HG02623 (cell line): ENCODE results near the gene APBB2.
"Not testable (repeated sequence)": the region's sequence is repeated elsewhere in the genome, so short reads cannot be mapped to it uniquely, and the experiment has no call there.

Experiments
- ATAC-seq: cut with Tn5 transposase; IDR thresholded peaks from one replicate; pipeline ENCODE4 v1.9.1; 2021; ENCODE audit warnings: moderate library complexity; ENCODE audit not compliant: unreplicated experiment

APBB2 gene

GRCh38 chr4:40916880-40917279 is 297.5 kb downstream of the APBB2 start:
- no peak for ATAC-seq

DNA sequence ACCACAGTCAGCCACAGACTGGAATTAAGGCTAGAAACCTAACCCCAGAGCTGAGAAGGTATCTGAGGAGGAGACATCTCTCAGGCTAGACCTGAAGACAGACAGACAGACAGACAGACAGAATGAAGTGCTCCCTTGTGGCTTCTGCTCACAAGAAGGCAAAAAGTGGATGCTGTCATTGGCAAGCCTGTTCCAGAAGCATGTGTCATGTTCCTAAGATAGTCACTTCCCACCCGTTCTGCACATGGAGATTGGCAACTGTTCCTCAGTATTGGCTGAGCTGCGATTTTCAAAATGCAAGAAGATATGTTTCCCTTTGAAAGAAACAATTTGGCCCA is 298.2 kb downstream of the APBB2 start:
- ATAC-seq, result no peak

GRCh38 chr4:40915318-40916217 is 298.8 kb downstream of the APBB2 start:
- ATAC-seq, result no peak

DNA sequence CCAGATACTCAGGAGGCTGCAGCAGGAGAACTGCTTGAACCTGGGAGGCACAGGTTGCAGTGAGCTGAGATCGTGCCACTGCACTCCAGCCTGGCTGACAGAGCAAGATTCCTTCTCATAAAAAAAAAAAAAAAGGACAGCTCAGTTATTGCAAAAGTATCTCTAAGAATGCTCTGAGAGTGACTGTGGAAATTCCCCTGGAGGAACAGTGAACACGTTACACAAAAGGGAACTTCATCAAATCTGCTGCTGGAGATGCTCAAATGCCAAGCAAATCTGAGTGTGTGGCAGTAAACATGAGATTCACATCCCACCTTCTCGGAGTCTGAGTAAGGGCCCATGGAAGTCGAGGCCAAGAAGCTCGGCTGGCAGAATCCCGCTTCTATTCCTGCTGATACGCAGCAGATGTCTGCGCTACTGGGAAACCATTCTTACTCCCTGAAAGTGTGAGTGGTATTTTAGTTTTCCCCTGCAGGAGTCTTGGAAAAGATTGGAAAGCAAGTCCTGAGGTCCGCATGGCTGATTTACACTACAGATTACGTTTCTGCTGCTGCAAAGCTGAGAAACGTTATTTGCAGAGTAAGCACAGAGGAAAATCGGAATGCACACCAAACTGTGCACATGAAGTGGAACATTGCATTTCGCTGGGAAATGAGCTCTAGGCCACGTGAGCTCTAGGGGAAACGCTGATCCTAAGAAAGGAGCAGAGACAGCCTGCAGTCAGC is 301.7 kb downstream of the APBB2 start:
- ATAC-seq, result no peak

- no peak for ATAC-seq
Observed at GRCh38 chr4:40910706-40911105, 303.6 kb downstream of the APBB2 start.

DNA sequence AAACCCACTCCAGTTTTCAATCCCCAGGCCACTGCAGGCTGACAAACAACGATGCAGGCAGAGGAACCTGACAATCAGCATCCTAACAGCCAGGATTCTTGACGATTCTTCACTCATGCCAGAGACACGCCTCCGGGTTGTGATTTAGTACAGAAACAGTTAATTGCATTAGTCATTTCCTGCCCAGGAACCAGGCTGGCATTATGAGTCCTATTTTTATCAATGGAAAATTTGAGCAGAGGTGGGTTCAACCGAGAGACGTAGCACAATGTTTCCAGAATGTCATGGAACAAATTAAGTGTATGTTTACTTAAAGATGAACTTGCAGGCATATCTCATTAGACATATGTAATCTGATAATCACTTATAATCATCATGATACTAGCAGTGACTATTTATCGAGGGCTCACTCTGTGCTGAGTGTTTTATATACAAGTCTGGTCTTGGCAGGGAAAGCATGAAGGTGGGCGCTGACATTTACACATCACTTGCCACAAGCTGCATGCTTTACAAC is 304.9 kb downstream of the APBB2 start:
- peak; percentile 24 for ATAC-seq

- peak; percentile 83 for ATAC-seq
Observed at GRCh38 chr4:40908702-40909362, 305.5 kb downstream of the APBB2 start.

- peak; percentile 13 for ATAC-seq
Observed at GRCh38 chr4:40908297-40908696, 306.0 kb downstream of the APBB2 start.

- no peak for ATAC-seq
Observed at GRCh38 chr4:40905414-40905813, 308.9 kb downstream of the APBB2 start.

DNA sequence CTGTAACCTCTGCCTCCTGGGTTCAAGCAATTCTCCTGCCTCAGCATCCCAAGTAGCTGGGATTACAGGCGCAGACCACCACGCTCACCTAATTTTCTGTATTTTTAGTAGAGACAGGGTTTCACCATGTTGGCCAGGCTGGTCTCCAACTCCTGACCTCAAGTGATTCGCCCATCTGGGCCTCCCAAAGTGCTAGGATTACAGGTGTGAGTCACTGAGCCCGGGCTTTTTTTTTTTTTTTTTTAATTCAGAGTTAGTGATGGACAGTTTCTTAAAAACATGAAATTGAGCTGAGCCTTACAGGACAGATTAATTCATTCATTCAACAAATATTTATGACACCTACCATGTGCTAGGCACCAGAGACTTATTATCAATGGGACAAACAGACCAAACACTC is 313.8 kb downstream of the APBB2 start:
- ATAC-seq, result not testable (repeated sequence)

- peak; percentile 71 for ATAC-seq
Observed at GRCh38 chr4:40897557-40898203, 316.7 kb downstream of the APBB2 start.

DNA sequence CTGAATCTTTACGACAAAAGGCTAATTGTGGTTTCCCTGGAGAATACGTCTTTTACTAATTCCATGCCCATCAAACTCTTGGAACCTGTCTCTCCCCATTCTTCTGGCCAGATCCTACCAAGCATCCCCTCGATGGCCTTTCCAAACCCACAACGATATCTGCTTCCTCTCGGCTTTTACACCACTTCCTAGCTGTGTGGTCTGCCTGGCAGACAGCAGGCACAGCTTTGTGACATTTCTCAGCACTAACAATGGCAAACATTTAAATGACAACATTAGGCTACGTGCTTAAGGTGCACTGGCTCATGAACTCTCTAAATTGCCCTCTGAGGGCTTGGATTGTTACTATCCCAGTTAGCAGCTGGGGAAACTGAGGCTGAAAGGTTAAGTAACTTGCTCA is 323.6 kb downstream of the APBB2 start:
- no peak for ATAC-seq

GRCh38 chr4:40890199-40890598 is 324.1 kb downstream of the APBB2 start:
- no peak for ATAC-seq

DNA sequence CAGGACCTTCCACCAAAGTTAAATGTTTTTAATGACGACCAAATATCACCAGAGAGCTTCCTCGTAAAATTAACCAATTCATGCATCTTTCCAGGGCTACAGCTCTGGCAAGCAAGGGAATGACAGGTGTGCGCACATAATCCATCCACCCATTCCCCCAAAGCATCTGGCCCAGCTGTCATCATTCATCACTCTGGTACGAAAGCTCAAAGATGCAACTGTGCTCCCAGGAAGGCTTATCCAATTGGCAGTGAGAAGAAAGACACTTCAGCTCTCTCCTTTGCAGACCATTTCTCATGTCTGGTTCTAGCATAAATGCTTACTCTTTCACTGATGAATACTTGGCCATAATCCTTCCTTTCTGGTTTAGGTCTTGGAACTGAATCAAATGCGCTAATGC is 325.4 kb downstream of the APBB2 start:
- no peak for ATAC-seq

DNA sequence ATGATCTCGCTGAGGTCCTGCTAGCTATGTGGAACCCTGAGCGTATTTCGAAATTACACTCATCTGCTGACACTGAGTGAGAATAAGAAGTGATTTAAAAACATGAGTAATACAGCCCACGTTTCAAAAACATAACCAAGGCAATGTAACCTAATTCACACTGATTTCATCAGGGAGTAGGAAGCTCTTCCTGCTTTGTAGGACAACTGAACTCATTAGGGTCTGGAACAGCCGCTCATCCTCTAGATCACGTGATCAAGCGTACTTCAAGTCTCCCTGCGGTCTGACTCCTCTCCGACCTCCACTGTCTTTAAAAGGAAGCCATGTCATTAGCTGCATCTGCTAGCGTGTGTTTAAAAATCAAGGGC is 326.6 kb downstream of the APBB2 start:
- ATAC-seq, result no peak

DNA sequence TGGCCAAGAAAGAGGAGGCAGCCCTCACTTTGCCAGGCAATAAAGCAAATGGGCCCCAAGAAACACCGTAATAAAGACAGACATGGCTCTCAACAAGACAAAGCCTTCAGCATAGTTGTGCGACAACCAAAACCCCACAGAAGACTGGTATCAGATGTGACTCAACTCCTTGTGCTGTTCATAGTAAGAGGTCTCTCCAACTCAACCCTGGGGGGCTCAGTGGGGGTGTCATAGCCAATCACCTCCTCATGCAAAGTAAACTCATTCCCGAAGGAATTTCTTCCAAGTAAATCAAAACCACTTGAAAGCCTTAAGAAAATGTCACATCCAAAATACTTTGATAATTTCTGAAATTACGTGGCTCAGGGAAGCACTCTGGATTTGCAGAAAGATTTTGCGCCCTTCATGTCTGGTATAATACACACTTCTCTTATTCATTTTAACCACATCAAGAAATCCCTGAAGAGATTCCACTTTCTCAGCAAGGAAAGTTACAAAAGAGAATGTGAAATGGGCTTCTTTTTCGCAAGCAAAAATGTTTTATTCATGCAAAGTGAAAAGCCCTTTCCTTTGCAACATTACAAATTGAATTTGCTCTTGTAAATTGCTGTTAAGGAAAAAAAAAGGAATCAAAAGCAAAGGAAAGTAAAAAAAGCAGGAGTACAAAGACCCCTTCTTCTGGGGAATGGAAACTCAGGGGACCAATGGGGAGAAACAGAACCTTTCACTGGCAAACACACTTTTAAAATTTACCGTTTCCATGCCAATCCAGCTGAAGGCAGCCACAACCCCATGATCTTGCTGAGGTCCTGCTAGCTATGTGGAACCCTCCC is 327.2 kb downstream of the APBB2 start:
- no peak for ATAC-seq

DNA sequence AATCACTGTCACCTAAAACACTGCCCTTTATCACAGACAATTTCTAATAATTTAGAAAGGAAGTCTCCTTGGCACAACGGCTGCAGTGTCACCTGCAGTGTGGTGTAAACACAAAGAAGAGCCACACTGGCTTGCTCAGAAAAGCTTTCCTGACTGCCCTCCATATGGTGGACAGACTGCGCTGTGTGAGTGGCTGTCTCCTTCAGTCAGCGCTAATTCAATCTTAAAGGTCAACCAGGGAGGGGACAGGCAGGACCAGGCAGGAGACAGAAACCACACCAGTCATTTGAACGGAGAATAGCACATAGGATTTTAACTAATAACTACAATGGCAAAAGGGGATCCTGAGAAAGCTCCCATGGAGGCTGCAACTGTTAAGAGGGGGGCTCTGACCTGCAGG is 332.5 kb downstream of the APBB2 start:
- ATAC-seq, result no peak

GRCh38 chr4:40881096-40881495 is 333.2 kb downstream of the APBB2 start:
- ATAC-seq, result no peak

GRCh38 chr4:40878548-40879055 is 335.7 kb downstream of the APBB2 start:
- no peak for ATAC-seq

- ATAC-seq, result no peak
Observed at GRCh38 chr4:40877081-40877480, 337.3 kb downstream of the APBB2 start.
